Stimulated activated CD8-positive, alpha-beta memory T cell treated with anti-CD3 and anti-CD28 coated beads, Interleukin-15, amount 100 ng/mL, for 4 hours (primary cell): ENCODE measurements around the gene SLC16A3.

Source experiments
- DNase-seq, 2 donors: peaks; one replicate each; pipeline ENCODE4 v3.0.0-alpha.2; 2020; ENCODE audit warnings: low read depth in 2 of 2

The SLC16A3 gene

DNA sequence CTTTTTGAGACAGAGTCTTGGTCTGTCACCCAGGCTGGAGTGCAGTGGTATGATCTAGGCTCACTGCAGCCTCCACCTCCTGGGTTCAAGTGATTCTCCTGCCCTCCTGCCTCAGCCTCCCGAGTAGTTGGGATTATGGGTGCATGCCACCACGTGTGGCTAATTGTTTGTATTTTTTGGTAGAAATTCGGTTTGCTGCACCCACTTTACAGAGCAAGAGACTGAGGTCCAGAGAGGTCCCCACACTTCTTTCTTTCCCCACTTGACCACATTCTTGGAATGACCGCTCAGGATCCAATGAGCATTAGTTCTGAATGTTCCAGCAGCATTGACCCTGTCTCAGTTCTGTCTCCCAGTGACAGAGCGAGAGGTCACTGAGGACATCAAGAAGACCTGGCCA lies 5.3 kb upstream of the SLC16A3 start:
- no peak for DNase-seq

DNA sequence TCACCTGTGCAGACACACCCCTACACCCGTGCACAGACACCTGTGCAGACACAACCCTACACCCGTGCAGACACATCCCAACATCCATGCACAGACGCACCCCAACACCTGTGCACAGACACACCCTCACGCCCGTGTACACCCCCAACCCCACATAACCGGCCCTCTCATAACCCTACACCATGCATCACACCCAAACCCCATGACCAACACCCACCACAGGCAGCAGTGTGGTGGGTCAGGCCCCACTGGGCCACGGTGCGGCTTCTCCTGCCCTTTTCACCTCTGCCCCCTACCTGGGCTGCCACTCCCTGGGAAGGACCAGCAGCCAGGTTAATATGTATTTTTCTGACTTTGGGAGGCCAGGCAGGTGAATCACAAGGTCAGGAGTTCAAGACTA lies 4.2 kb upstream of the SLC16A3 start:
- DNase-seq, result no peak

DNA sequence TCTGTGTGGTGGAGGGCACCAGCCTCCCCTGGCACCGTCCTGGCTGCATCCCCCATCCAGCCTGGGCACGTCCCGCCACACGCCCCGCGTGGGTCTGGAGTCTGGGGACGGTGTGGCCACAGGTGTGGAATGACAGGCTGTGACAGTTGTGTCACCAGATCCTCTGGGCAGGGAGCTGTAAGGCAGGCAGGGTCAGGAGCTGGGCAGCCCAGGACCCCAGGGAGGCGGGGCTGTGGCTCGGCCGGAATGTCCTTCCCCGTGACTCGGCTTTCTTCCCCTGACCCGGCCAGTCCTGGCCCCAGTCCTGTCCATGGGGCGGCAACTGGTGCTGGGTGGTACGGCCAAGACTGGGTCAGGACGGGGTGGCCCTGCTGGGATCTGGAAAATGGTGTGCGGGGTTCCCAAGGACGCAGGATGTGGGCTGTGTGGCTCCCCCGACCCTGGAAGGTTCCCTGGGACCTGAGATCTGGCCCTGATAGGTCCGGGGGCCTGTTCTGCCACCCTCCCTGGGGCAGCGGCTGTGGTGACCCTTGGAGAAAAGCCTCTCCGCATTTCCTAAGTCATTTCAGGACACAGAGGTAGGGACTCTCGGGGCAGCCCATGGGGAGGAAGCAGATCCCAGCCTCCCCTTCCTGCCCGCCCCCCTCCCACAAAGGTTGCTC lies 3.3 kb upstream of the SLC16A3 start:
- DNase-seq, result no peak

DNA sequence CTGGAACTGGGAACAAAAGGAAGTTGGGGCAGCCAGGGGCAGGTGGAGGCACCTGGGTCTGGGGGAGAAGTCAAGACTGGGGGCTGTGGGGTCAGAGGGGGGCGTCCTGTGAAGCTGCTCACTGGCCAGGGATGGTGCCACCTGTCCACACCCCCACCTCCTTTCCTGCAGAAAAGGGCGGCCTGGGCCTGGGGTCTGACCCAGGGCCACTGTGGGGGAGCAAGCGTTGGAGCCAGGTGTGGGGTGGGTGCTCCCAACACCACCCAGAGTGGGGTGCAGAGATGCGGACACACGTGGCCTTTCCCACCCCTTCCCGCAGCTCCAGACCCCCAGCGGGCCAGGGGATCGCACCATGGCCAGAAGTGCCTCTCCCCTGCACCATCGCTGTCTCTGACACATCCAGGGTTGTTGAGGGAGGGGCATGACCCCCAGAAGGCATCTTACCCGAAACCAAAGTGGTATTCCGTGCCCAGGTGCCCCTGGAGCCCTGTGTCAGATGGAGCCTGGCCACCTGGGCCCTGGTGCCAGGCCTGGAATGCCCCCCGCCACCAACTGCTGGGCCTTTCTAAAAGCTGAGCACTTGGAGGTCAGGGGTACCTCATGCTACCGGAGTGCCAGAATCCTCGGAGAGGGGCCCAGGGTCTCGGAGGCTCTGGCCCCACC lies 2.6 kb upstream of the SLC16A3 start:
- no peak for DNase-seq

DNA sequence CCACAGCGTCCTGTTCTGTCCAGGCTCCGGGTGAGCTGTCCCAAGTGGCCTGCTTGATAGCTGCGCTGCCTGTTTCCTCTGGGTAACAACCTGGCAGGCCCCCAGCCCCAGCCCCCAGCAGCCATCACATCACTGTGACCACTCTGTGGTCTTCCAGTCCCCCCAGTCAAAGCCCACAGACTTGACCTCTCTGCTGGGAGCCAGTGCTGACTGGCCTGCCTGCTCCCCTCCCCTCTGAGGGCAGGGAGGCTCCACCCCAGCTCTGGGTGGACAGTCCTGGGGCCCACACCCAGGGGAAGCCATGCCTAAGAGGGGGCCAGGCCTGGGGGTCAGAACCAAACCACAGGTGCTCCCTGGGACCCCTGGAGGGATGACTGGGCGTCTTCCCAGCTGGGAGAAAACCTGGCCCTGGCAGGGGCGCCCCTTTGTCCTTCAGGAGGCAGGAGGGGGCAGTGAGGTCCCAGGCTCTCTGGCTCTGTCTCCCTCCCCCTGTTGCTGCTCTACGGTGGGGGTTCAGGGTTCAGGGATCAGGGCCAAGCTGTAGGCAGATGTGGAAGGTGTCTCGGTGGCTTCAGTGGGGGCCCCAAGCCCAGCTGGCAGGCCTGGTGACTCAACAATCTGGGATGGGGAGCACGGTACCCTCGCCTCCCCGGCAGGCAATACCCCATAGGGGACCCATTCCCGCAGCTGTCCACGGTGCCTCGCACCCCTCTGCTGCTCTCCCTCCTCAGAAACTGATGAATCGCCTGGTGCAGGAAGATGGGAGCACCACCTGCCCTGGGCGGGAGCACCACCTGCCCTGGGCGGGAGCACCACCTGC lies 1.8 kb upstream of the SLC16A3 start:
- no peak for DNase-seq

DNA sequence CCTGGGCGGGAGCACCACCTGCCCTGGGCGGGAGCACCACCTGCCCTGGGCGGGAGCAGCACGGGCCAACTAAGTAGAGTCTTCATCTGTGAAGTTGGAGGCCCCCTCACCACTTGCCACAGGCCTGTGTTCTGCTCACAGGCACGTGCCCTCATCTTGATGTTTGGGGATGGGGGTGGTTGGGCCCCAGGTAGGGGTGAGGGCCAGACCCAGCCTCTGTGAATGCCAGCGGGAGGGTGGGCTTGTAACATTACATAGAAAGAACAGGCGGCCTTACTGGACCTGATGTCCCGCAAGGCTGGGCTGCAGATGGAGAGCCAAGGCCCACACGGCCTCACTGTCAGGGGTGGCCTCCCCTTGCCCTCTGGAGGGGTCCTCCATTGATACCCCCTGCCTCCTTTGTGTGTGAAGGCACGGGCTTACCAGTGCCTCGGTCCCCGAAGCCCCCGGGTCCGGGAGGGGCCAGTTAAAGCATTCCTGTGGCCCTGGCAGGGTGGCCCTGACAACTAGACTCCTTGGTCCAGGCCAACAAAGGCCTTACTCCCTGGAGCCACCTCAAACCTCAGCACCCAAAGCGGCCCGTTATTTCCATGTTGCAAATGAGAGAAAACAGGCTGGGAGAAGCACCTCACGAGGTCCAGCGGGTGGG lies 1.1 kb upstream of the SLC16A3 start:
- DNase-seq, result no peak

DNA sequence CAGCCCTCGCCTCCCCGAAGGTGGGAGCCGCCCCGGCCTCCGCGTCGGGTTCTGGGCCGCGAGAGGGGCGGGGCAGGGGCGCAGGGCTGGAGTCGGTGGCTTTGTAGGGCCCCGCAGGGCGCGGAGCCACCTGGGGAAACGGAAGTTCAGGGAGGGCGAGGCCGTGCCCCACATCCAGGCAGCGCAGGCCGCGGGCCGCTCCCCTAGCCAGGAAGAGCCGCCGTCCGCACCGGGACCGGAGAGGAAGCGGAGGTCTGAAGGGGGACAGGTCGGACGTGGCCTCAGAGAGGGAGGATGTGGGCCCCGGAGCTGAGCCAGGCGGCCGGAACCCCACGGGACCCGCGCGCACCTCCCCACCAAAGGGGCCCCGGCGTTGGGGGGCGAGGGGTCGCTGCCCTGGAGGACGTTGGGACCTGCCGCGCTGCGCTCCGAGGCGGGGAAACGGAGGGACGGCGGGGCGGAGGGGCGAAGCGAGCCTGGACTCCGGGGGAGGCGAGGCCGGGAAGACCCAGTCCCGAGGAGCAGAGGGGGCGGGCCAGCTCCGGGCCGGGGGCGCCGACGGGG lies 482 bp upstream of the SLC16A3 start:
- no peak for DNase-seq

DNA sequence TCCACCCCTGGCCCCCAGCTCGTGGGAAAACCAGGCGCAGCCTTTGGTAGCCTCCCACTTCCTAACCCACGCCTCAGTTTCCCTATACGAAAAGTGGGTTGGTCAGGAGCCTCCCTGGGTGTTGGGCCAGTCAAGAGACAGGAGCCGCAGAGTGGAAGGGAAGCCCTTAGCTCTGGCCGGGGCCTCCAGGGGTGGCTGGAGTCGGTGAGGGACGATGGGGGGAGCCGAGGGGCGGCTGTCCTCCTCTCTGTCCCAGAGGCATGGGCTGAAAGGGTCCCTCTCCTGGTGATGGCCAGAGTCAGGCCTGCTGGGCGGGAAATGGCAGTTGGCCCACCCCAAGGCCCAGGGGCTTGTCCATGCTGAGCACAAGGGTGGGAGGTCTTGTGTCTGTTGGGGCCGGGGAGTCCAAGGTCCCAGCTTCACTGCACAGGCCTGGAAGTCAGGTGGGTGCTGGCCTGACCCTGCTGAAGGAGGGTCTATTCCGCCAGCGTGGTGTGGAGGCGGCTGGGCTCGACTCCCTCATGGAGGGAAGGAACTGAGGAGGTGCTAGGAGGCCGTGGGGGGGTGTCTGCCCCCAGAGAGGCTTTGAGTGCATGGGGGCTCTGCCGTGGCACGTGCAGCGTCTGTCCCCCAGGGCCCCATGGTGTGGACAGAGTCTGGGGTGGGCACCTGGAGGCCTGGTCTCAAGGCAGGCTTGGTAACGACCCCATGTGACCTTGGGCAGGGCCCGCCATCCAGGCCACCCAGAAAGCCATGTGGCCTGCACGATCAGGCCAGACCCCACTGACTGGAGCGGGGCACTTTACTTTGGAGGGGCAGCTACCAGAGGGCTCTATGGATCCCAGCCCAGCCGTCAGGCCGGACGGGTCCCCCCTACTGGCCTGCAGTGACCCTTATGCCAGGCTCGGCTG lies 1.1 kb downstream of the SLC16A3 start:
- no peak for DNase-seq

DNA sequence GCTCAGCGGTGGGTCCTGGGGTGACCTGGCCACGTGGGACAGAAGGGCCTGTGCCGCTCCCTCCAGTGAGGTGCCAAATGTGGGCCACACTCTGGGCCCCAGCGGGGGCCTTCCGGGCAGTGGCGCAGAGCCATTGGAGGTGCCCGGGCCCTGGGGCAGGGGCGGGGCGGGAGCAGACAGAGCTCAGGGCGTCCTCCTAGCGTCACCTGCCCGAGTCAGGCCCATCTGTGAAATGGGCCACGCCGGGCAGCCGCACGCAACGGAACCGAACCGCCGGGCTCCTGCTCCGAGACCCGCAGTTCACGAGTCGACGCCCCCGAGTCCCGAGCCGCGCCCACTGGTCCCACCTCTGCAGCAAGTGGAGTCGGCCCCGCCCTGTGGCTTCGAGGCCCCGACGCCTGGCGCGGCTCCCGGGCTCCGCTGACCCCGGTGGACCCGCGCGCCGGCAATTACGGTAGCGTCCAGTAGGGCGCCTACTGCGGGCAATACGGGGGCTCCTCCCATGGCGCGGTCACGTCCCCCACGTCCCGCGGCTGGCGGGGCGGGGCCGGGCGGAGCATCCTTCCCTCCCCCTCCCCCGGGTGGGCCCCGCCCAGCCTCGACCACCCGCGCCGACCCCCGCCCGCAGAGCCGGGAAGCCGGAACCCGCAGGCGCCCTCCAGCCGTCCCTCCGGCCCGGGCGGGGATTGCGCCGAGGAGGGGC lies 1.9 kb downstream of the SLC16A3 start:
- DNase-seq, result no peak

DNA sequence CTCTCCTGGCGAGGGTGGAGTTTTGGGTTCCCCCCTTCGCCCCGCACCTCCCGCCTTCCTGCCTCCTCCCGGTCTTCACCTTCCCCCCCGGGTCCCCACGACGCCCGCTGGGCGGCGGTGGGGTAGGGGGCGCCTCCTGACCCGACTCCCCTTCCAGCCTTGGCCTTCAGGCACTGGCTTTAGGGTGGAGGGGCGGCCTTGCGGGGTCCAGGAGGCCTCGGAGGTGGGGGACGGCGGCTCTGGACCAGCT lies 2.4 kb downstream of the SLC16A3 start:
- no peak for DNase-seq

DNA sequence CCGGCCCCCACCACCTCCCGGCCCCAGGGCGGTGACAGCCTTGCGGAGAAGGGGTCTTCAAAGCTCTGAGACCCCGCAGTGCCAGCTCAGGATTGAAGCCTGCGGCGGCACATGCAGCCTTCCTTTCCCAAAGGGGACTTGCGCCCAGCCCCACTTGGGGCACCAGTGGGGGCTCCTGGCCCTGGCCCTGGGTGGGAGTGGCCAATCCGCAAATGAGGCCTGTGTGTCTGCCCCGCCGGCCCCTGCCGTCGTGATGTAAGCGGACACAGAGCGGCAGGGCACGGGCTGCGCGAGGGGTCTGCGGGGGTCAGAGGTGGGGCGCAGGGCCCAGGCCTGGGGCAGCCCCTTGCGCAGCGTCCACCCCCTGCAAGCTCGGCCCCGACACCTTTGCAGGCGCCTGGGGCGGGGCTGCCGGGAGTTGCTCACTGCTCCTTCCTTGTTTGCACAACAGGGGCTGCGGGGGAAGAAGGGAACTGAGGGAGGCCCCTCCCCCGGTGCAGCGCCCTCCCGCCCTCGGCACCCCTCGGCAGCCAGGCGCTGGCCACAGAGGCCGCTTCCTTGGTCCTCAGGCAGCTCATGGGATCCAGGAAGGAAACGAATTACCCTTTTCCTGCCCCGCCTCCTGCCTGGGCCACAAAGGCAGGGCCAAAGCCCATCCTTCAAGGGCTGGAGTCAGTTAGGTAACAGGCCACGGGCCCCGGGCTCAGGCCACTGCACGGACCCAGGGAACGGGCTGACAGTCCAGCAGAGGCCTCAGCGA lies 2.9 kb downstream of the SLC16A3 start:
- DNase-seq, result no peak

DNA sequence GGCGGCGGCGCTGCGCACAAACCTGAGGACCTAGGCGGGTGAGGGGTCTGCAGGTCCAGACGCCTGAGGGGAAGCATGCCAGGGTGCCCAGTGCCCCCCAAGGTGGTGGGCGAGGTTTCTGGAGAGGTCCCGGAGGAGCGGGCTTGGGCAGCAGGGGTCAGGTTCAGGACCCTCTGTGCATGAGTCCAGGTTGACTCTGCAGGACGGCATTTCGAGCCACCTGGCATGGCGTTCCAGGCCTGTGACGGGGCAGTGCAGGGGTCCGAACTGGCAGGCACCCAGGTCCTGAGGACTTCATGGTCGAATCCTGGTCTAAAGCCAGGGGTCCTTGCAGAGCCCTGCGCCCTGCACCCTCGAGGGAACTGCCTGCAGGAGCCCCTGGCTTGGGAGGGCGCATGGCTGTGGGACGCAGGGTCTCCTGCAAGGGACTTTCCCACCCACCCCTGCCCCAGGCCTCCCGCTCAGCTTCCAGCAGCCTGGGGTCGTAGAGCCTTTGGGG lies 3.5 kb downstream of the SLC16A3 start:
- no peak for DNase-seq

DNA sequence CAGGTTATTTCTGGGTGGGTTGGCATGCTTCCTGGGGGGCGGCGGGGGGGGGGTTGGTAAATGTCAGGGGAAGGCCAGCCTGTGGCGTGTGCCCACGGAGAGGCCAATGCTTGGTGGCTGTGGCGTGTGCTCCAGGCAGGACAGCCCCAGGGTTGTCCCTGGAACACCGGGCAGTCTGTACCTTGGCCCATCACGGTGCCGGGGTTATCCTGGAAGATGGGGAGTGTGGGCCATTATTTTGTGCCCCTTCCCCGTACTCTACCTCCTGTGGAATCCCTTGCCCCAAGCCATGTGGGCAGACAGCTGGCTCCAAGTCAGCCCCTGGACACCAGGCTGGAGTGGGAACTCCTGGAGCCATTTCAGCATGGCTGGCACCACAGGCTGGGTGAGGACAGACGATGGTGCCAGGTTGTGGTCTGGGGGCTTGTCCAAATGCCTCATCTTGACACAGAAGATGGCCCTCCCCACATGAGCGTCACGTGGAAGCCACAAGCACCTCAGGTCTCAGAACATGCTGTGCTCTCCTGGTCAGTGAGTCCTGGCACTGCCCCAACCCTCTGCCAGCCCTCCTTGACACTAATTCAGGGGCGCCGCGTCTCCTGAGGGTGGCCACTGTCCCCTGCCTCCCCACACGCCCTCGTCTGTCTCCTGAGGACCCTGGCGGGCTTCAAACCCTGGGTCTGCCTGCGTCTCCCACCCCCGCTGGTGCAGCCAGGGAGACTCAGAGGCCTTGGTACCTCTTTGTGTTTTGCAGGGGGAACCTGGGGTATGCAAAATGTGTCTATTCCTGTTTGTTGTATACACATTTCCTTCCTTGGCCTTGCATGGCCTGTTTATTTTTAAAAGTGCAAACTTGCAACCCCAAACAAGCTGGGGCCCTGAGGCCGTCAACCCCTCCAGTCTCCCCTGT lies 4.3 kb downstream of the SLC16A3 start:
- DNase-seq, result no peak

DNA sequence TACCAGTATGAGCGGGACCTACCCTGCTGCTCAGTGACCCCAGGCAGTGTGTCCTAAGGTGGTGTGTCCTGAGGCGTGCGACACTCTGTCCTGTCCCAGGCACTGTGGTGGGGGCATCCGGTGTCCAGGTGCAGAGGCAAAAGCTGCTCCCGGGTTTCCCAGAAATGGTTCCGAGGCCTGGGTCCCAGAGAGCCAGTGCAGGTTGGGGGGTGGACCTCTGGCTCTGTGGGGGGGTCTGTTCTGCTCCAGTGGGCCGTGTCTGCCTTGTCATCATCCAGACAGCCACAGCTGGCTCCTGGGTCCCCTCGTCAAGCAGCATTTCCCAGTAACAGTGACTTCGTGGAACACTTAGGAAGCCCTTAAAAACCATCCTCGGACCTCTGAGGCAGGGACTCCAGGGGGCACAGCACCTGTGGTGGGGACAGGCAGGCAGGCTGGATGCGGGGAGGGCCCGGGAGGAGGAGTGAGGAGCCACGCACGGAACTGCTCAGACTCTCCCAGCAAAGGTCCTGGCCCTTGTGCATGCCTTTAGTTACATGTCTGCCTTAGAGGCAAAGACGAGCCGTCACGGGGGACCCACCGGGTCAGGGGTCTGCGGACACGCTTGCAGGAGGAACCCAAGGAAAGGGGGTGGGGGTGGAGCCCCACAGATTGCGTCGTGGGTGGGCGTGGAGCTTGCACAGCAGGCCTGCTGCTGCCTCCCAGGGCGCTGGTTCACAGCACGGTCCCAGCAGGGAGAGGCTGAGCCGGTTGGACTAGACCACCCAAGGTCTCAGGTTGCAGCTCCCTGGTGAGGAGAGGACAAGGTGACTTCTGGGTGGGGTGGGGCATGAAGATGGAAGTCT lies 5.6 kb downstream of the SLC16A3 start:
- no peak for DNase-seq

DNA sequence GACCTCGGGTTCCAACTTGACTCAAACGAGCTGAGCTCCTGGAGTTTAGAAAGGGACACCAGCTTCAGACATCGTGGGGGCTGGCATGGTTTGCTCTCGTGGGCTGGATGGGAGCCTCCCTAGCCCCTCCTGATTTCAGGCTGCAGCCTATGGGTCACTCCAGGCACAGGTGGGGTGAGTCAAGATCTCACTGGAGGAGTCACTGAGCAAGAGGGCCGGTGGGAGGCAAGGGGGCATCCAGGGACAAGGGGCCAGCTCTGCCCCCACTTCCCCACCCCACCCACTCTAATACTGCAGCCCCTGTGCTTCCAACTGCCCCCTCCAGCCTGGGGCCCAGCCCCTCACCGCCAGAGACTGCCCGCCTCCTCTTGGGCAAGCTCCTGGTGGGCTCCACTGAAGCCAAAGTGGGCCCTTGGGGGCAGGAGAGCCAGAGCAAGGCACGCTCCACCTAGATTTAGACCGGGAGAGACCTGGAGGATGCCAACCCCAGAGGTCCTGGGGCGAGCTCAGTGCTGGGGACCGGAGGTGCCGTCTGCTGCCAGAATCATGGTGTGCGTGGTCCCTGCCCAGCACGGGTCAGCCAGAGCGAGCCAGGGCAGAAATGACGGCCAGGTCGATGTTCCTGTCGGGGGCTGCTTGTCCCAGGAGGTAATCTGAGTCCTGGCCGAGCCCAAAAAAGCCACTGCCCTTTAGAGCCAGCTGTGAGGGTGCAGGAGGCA lies 6.4 kb downstream of the SLC16A3 start:
- DNase-seq, result no peak

DNA sequence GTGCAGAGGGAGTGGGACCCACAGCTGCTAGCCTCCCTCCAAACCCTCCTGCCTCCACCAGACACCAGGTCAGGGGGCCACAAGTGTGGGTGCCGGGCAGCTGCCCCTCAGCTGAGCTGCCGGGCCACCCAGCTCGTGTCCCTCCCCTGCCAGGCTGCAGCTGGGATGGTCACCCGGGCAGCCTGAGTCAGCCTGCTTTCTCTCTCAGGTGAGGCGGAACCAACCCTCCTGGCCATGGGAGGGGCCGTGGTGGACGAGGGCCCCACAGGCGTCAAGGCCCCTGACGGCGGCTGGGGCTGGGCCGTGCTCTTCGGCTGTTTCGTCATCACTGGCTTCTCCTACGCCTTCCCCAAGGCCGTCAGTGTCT lies 6.9 kb downstream of the SLC16A3 start:
- no peak for DNase-seq
